GM18502 (cell line): Measurements from ENCODE around the gene NUP210L.

Source experiments
- ATAC-seq: cut with Tn5 transposase; IDR thresholded peaks from one replicate; pipeline ENCODE4 v1.9.1; 2021; ENCODE audit warnings: mild to moderate bottlenecking; ENCODE audit not compliant: unreplicated experiment, poor library complexity

The NUP210L gene

DNA sequence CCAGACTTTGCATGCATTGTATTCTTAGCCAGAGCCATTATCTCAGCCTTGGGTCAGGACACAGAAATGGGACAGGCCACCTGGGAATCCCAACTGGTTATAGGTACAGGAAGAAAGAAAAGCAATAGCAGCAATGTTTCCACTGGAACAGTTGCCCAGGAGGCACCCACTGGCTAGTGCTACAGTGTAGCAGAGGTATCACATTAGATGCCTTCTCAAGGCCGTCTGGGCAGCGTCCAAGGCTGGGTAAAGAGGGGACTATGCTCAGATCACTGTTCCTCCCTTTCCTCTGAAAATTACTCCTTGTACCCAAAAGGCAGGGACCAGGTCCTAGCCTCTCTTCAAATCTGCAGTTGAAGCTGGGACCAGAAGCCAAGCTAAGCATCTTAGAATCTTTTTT lies 184.5 kb downstream of the NUP210L start:
- ATAC-seq: no peak

DNA sequence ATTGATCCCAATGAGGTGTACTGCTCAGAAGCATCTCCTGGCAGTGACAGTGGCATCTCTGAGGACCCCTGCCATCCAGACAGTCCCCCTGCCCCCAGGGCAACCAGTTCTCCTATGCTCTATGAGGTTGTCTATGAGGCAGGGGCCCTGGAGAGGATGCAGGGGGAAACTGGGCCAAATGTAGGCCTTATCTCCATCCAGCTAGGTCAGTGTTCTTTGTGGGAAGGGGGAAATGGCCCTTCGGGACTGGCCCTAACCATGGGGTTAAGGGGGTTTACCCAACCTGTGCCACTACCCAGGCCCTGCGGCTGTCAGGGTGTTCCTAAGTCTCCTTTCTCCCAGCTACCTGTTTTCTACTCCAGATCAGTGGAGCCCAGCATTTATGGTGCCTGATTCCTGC lies 185.9 kb downstream of the NUP210L start:
- no peak for ATAC-seq

GRCh38 chr1:153968408-153968807 lies 186.5 kb downstream of the NUP210L start:
- ATAC-seq: no peak

- ATAC-seq: no peak
These were observed 186.9 kb downstream of the NUP210L start for GRCh38 chr1:153968000-153968363.

- ATAC-seq: peak; percentile 66
These were observed 187.5 kb downstream of the NUP210L start, which contains the start of gene CREB3L4 for GRCh38 chr1:153967107-153967999. Gene CREB3L4, plus strand, starts transcription at chr1:153967902. Its CDS starts 624 bp downstream, at chr1:153968526.

- peak; percentile 7 for ATAC-seq
These were observed 191.0 kb downstream of the NUP210L start for GRCh38 chr1:153963850-153964331.

DNA sequence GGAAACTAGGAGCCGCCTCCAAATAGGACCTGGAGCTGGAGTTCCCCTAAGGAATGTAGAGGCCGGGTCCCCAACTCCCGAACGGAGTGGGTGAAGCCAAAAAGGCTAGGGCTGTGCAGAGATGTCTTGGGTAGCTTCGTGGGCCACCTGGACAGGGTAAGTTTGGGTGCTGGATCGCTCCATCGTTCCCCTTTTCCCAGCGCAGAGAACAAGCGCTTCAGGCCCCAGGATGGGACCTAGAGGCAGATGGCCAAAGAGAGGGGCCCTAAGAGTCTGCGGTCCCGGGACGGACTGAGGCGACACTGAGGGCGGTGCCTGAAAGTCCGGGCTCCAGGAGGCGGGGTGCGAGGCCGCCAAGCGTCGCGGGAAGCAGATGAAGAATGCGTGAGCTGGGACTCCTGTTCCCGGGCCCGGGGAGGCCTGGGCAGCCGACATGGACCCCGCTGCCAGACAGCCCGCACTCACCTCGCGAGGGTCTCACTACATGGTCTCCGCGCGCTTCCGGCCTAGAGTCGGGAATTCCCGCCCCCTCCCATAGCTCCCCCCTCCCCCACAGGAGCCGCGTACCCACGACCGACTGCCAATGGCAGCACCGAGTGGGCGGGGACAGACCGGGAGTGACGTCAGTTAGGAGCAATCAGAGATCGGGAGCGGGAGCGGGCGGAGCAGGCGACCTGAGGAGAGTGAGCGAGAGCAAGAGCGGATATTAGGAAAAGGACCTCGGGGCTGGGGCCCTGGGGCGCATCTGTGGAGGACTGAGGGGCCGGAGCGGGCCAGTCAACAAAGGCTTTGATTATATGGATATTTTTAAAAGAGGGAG lies 191.6 kb downstream of the NUP210L start, which contains the start of gene SLC39A1:
SLC39A1 (minus strand) TSS at position 508 of the 820 bp plus-strand sequence. CDS start 822 bp downstream, outside the sequence.
- peak; percentile 45 for ATAC-seq

DNA sequence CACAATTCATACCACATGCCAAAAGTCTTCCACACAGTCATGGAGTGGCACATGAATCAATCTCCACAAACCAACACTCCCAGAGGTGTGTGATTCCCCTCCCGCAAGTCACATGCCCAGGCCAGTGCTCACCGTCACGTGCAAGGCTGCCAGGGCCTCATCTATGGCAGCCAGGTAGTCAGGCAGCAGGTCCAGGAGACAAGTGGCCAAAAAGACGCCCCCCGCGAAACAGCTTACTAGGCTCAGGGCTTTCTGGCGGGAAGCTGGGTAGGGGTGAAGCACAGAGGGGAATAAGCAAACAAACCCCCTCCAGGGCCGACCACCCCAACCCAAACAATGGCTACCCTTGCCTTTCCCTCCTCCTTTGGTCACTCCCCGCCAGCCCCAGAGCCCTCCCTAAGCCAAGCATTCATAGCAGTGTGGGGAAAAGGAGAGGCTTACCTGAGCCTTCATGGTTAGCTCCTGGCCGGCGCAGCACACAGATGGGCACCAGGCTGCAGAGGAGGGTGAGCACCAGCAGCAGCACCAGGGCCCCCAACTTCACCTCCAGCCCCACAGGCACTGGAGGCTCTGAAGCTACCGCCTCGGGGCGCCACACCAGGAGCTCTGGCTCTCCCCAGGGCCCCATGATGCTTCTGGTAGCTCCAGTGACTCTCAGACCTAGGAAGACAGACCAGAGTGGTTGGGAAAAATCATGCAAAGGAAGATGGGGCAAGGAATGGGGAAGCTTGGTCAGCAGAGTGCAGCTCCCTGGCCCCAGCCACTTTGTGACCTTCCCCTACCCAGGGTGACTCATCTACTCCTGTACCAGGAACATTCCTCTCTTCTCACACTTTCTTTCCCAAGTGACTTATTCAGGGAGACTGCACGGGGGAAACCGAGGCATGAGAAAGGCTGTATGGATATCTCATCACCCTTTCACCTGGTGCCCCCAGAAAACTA lies 192.5 kb downstream of the NUP210L start:
- ATAC-seq: no peak

DNA sequence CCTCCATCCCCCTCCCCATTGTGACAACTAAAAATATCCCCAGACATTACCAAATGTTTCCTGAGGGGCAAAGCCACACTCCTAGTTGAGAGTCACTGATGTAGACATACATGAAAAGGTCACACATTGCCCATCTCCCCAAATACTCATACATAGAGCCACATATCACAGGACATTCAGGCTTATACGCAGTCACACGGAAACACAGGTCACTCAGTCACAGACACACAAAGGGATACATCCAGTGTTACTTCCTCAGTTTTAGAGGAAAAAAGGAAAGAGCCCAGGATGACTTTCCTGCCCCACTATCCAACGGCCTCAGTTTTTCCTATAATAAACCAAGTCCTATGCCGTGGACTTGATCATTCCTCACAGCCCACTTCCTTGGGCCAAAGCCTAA lies 193.5 kb downstream of the NUP210L start:
- ATAC-seq: no peak

- no peak for ATAC-seq
These were observed 194.7 kb downstream of the NUP210L start for GRCh38 chr1:153960206-153960605.

- ATAC-seq: no peak
These were observed 195.4 kb downstream of the NUP210L start for GRCh38 chr1:153959454-153959853.

DNA sequence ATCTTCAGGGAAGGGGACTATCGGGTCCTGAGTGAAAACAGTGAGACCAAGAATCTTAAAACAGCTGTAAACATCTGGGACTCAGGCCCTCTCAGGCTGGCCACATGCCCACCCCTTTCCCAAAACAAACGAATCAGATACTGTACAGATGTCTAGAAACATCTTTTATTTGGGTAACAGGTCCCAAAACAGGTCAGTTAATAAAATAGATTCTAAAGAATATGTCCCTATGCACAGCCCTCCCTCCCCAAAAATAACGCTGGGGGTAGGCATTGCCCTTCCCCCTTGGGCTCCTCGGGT lies 196.0 kb downstream of the NUP210L start:
- no peak for ATAC-seq

- ATAC-seq: peak; percentile 77
These were observed 196.5 kb downstream of the NUP210L start, which contains the start of gene CRTC2 for GRCh38 chr1:153958111-153958960. Gene CRTC2, minus strand, starts transcription at chr1:153958612. Its CDS starts 115 bp downstream, at chr1:153958497.

GRCh38 chr1:153957744-153958110 lies 197.1 kb downstream of the NUP210L start:
- peak; percentile 29 for ATAC-seq

DNA sequence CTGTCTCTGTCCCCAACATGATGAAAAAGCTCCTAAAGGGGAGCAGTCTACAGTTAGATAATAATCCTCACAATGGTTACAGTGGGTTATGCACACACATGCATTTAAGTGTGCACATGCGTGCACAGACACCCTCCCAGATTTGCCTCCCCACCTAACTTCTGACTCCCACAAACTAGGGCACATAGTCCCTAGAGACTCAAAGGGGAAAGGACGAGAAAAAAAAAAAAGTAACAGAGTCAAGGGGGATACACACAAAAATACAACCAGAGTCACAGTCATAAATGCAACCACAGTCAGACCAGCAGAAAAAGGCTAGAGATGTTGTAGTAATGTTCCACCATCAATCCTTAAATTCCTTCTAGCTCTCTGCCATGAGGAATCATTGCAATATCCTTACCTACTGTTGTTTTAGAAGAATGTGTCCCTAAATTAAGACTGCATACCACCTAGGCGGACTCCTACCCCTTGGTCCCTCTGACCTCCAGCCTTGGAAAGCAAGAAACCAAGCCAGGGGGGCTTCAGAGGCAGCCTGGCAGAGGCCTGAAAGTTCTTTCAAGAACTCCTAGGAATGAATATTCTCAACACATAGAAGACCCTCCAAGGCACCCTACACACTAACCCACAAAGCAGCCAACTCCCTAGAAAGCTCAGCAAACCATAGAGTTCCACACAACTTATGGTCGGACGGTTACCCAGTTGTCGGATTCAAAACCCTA lies 197.7 kb downstream of the NUP210L start:
- ATAC-seq: no peak

GRCh38 chr1:153954826-153955225 lies 200.0 kb downstream of the NUP210L start:
- no peak for ATAC-seq

DNA sequence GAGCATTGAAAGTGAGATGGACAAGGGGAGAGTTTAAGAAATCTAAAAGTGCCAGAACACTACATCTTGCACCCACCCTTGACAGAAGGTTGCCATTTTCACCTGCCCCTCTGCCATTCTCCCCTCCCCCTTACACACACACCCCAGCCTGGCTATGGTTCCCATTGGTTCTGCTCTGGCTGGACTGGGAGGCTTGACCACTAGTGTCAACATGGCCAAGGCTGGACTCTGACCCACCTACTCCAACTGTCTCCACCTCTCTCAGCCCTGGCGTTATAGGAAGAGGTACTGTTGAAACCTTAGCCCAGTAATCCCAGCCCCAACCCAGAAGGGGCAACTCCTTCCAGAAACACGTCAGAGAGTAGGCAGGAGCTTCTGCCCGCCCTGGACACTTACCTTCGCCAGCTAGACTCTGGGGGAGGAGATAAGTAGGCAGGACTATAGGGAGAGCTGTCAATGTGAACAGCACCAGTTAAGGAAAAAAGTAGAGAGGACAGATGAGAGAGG lies 201.0 kb downstream of the NUP210L start:
- no peak for ATAC-seq

- no peak for ATAC-seq
These were observed 203.1 kb downstream of the NUP210L start for GRCh38 chr1:153951801-153952200.
